ENCODE results near the gene ITGAV. TPM values are rescaled to one million over a fixed set of nuclear protein-coding genes. Genes with fewer than 3 reads are reported as not detected.
A peak's percentile ranks its signal among the peaks of the same experiment; 100 is the strongest.

The ITGAV gene
- polyA plus RNA-seq, 4 donors: 55.7 to 76.1 (median 67.8) TPM

GRCh38 chr2:186611526-186611925 is 21.7 kb downstream of the ITGAV start:
- DNase-seq (ENCODE audit: low read depth in 4 of 4, low spot score in 2 of 4): no peak

DNA sequence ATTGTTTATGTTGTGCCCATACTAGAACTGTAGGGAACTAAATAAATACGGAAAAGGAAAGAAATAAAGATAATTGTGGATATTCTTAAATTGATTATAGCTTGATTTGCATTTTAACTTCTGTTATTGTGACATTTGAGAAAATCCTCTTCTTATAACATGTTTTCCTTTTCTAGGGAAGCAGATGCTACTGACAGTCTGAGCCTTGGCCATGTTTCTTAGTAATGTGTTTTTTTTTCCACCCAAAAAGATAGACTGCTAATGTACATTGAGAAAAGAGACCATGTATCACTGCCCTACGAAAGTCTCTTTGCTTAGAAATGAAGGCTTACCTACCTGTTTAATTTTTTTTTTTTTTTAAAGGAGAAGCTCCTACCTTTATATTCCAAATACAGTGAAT is 22.2 kb downstream of the ITGAV start:
- no peak for DNase-seq (ENCODE audit: low read depth in 4 of 4, low spot score in 2 of 4)

- DNase-seq (ENCODE audit: low read depth in 4 of 4, low spot score in 2 of 4): no peak
These were observed 22.9 kb downstream of the ITGAV start for GRCh38 chr2:186612555-186613440.

- no peak for DNase-seq (ENCODE audit: low read depth in 4 of 4, low spot score in 2 of 4)
These were observed 24.5 kb downstream of the ITGAV start for GRCh38 chr2:186614373-186614772.

DNA sequence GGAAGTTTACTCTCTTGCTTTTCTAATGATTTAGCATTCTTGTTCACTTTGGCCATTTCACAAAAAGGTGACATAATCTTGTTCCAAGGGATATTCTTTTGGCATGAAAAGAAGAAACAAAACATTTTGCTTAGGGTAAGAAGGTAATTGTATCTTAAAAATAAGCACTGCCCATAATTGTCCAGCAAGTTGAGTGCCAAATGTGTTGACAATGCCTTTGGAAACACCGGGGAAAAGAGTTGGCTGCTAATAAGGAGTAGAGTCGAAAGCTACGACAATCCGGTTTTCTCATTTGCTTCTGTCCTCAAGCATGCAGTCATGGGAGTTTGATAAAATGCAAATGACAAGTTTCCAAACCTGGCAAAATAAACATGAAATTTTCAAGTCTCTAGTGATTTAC is 27.3 kb downstream of the ITGAV start:
- no peak for DNase-seq (ENCODE audit: low read depth in 4 of 4, low spot score in 2 of 4)

GRCh38 chr2:186617771-186618170 is 27.9 kb downstream of the ITGAV start:
- no peak for DNase-seq (ENCODE audit: low read depth in 4 of 4, low spot score in 2 of 4)

- no peak for DNase-seq (ENCODE audit: low read depth in 4 of 4, low spot score in 2 of 4)
These were observed 28.8 kb downstream of the ITGAV start for GRCh38 chr2:186618696-186619095.

- no peak for DNase-seq (ENCODE audit: low read depth in 4 of 4, low spot score in 2 of 4)
These were observed 33.2 kb downstream of the ITGAV start for GRCh38 chr2:186623084-186623483.

- DNase-seq (ENCODE audit: low read depth in 4 of 4, low spot score in 2 of 4): no peak
These were observed 34.4 kb downstream of the ITGAV start for GRCh38 chr2:186624276-186624675.

DNA sequence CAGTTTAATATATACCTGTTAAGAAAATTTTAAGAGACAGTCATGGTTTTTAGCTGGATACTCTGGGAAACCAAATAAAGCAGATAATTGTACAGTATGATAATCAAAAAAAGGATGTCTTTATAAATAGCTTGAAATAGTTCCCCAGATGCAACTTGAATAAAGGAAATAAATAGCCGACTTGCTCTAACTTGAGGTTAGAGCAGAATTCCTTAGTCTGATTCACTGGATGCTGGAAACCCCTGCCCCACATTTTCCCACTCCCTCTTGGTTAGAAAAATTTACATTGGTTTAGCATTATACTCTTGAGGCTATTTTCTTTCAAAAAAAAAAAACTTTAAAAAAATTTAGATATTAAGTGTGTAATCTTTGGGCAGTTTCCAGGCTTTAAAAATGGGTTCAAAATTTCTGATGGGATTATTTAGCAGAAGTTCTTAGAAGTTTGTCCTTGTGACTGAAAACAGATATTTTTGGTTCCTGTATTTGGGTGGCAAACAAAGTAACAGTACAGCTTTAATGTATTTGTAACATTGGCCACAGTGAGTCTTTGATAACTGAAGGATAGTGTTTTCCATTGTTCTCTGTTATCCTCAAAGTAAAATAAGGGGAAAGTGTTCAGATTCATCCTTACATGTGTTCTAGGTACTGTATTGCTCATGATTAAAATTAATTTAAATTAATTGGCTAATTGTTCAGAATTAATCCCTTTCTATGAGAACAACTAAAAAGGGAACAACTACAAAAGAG is 39.6 kb downstream of the ITGAV start:
- no peak for DNase-seq (ENCODE audit: low read depth in 4 of 4, low spot score in 2 of 4)

DNA sequence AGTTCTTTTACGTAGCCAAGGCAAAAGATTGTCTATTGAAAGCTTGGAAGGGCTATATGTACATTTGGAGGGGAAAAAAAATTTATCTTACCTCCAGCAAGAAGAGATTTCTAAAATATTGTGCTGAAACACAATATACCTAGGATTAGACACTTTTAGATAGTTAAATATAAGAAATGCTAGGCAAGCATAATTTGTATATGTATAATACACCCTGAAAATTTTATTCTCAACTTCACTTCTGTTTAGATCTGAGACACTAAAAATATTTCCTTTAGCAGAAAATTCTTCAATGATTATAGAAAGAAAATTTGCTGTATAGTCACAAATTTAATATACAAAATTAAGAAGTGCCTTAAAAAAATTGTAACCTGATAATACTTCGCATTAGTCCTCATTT is 42.6 kb downstream of the ITGAV start:
- DNase-seq (ENCODE audit: low read depth in 4 of 4, low spot score in 2 of 4): no peak

GRCh38 chr2:186634701-186635100 is 44.8 kb downstream of the ITGAV start:
- DNase-seq (ENCODE audit: low read depth in 4 of 4, low spot score in 2 of 4): no peak

- DNase-seq (ENCODE audit: low read depth in 4 of 4, low spot score in 2 of 4): no peak
These were observed 47.1 kb downstream of the ITGAV start for GRCh38 chr2:186636800-186637496.

- no peak for DNase-seq (ENCODE audit: low read depth in 4 of 4, low spot score in 2 of 4)
These were observed 47.6 kb downstream of the ITGAV start for GRCh38 chr2:186637497-186637800.

- no peak for DNase-seq (ENCODE audit: low read depth in 4 of 4, low spot score in 2 of 4)
These were observed 50.1 kb downstream of the ITGAV start for GRCh38 chr2:186639939-186640338.

GRCh38 chr2:186641132-186641806 is 51.4 kb downstream of the ITGAV start:
- peak in 1 of 4 donors; percentile 2 for DNase-seq (ENCODE audit: low read depth in 4 of 4, low spot score in 2 of 4)

DNA sequence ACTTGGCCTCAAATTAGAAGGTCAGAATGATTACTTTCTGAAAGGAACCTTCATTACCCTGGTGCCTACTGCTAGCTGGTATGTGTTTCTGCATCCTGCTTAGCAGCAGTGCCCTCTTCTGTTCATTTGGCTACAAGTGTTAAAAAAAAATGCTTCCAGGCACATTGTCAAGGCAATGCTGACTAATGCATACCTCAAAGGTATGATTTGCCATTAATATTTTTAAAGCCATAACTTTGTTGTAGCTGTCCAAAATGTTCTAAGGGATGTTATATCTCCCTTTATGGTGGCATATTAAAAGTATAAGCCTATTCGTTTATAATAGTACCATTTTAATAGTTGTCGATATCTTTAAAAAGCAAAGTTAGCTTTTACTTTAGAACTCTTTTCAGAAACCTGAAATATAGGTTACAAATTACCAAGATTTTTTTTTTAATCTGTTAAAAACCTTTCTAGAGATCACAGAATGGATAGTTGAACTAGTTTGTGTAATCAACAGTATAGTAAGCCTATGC is 52.0 kb downstream of the ITGAV start:
- peak in 3 of 4 donors; percentile 6 to 28 (median 20) for DNase-seq (ENCODE audit: low read depth in 4 of 4, low spot score in 2 of 4)

- no peak for DNase-seq (ENCODE audit: low read depth in 4 of 4, low spot score in 2 of 4)
These were observed 54.9 kb downstream of the ITGAV start for GRCh38 chr2:186644791-186645190.

GRCh38 chr2:186645999-186646398 is 56.1 kb downstream of the ITGAV start:
- DNase-seq (ENCODE audit: low read depth in 4 of 4, low spot score in 2 of 4): no peak

DNA sequence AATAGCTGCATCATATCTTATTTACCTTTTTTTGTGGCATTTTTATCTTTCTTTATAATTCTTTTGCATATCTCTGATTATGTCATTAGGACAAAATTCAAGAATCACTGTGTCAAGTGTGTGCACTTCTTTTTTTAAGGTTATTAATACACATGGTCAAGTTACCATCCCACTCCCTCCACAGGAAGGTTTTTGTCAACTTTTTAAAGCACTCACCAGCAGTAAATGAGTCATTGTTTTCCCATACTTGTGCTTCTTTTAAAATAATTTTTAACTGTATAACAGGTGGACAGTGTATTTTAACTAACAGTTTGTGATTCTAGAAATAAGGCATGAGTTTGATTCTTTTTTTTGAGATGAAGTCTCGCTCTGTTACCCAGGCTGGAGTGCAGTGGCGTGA is 58.3 kb downstream of the ITGAV start:
- no peak for DNase-seq (ENCODE audit: low read depth in 4 of 4, low spot score in 2 of 4)

DNA sequence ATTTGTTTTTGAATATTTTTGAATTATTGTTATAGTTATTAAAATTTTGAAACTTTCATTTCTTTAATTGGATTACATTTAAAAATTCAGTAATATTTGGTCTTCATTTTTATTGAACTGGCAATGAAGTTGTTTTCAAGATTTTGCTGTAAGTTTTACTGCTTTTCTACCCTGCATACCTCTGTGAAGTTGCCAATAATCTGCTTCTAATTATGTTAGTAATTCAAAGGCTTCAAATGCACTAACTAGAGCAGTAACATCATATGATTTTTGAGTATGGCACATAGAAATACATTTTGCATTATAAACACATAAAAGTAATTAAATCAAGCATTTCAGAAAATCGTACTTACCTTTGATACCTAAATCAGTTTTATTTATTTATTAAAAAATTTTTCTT is 63.7 kb downstream of the ITGAV start:
- no peak for DNase-seq (ENCODE audit: low read depth in 4 of 4, low spot score in 2 of 4)
